WTC11 (cell line): ENCODE data around the gene TIE1. TPM values are rescaled to one million over a fixed set of nuclear protein-coding genes. Genes with fewer than 3 reads are reported as not detected.

Experiments
- ATAC-seq: fragments of 200-7000 bp; cut with Tn5 transposase; 2 replicates; pipeline ENCODE4 v1.10.0; 2021; ENCODE audit warnings: mild to moderate bottlenecking, moderate library complexity
- CTCF ChIA-PET: fragments of 300-600 bp; sonication (Branson Sonifier 250); formaldehyde crosslinking; loops from one replicate; lab custom pipeline; 2021; ENCODE audit warnings: antibody characterized with exemption; lab: Charles Lee
- POLR2A ChIA-PET: fragments of 350-600 bp; sonication (Branson Sonifier 250); formaldehyde crosslinking; loops from one replicate; lab custom pipeline; 2021; ENCODE audit warnings: antibody characterized with exemption; lab: Charles Lee
- DNase-seq: peaks from one replicate; pipeline ENCODE4 v3.0.0; 2021; ENCODE audit warnings: low spot score
- H3K27ac Mint-ChIP-seq: 2 replicates; pipeline ENCODE4 v1.8.0; 2021; ENCODE audit warnings: mixed read lengths
- H3K27me3 Mint-ChIP-seq: 2 replicates; pipeline ENCODE4 v1.8.0; 2021; ENCODE audit warnings: low read depth, mild to moderate bottlenecking, moderate library complexity, mixed read lengths
- H3K36me3 Mint-ChIP-seq: 2 replicates; pipeline ENCODE4 v1.8.0; 2021; ENCODE audit warnings: mixed read lengths
- H3K4me1 Mint-ChIP-seq: 2 replicates; pipeline ENCODE4 v1.8.0; 2022; ENCODE audit warnings: mixed read lengths
- H3K4me3 Mint-ChIP-seq: 2 replicates; pipeline ENCODE4 v1.8.0; 2021; ENCODE audit warnings: mild to moderate bottlenecking, moderate library complexity, mixed read lengths
- H3K9me3 Mint-ChIP-seq: 2 replicates; pipeline ENCODE4 v1.8.0; 2021; ENCODE audit warnings: mixed read lengths
- FOXP1 ChIP-seq: sonication (generic); formaldehyde crosslinking; IDR thresholded peaks from 2 replicates; pipeline ENCODE4 v1.8.0; 2022; ENCODE audit warnings: missing genetic modification reagents, mild to moderate bottlenecking, moderate library complexity, borderline replicate concordance
- SP1 ChIP-seq: sonication (generic); formaldehyde crosslinking; conservative IDR thresholded peaks from 2 replicates; pipeline ENCODE4 v1.8.1; 2022; ENCODE audit warnings: missing genetic modification reagents
- ZNF121 ChIP-seq: sonication (generic); formaldehyde crosslinking; IDR thresholded peaks from 2 replicates; pipeline ENCODE4 v1.8.0; 2023; ENCODE audit warnings: missing genetic modification reagents
- ZNF423 ChIP-seq: fragments of 250-450 bp; sonication (Bioruptor Pico); IDR thresholded peaks from 2 replicates; pipeline ENCODE4 v2.1.2; 2022; ENCODE audit warnings: mild to moderate bottlenecking, moderate library complexity
- ZNF671 ChIP-seq: fragments of 250-450 bp; sonication (Bioruptor Pico); IDR thresholded peaks from 2 replicates; pipeline ENCODE4 v1.8.0; 2021; ENCODE audit warnings: mild to moderate bottlenecking
- total RNA-seq: library from RNA; stranded (reverse); gene quantifications from 3 replicates; pipeline ENCODE4 v1.2.3, GENCODE V29; 2021
- TF ChIP-seq, protein P1 (sequence below): sonication (generic); formaldehyde crosslinking; IDR thresholded peaks from 2 replicates; pipeline ENCODE4 v1.8.0; 2022; ENCODE audit warnings: mild to moderate bottlenecking, missing genetic modification reagents
- TF ChIP-seq, protein P2 (sequence below): fragments of 250-450 bp; sonication (Bioruptor Pico); IDR thresholded peaks from 2 replicates; pipeline ENCODE4 v1.9.0; 2021; ENCODE audit warnings: mild to moderate bottlenecking
- TF ChIP-seq, protein P3 (sequence below): fragments of 250-450 bp; sonication (Bioruptor Pico); IDR thresholded peaks from 2 replicates; pipeline ENCODE4 v1.9.0; 2021; ENCODE audit warnings: mild to moderate bottlenecking
- TF ChIP-seq, protein P4 (sequence below): sonication (generic); formaldehyde crosslinking; conservative IDR thresholded peaks from 2 replicates; pipeline ENCODE4 v1.8.1; 2022; ENCODE audit warnings: mild to moderate bottlenecking, missing genetic modification reagents
- TF ChIP-seq, protein P5 (sequence below): fragments of 250-450 bp; sonication (Bioruptor Pico); conservative IDR thresholded peaks from 2 replicates; pipeline ENCODE4 v1.9.0; 2021; ENCODE audit warnings: mild to moderate bottlenecking
- TF ChIP-seq, protein P6 (sequence below): sonication (generic); formaldehyde crosslinking; conservative IDR thresholded peaks from 2 replicates; pipeline ENCODE4 v1.8.1; 2023; ENCODE audit warnings: mild to moderate bottlenecking, low read depth, missing genetic modification reagents, moderate library complexity
- TF ChIP-seq, protein P7 (sequence below): sonication (generic); formaldehyde crosslinking; IDR thresholded peaks from 2 replicates; pipeline ENCODE4 v1.8.0; 2022; ENCODE audit warnings: missing genetic modification reagents

Gene TIE1
- total RNA-seq, 1 experiment from 2014 or later, result 2.5 TPM

DNA sequence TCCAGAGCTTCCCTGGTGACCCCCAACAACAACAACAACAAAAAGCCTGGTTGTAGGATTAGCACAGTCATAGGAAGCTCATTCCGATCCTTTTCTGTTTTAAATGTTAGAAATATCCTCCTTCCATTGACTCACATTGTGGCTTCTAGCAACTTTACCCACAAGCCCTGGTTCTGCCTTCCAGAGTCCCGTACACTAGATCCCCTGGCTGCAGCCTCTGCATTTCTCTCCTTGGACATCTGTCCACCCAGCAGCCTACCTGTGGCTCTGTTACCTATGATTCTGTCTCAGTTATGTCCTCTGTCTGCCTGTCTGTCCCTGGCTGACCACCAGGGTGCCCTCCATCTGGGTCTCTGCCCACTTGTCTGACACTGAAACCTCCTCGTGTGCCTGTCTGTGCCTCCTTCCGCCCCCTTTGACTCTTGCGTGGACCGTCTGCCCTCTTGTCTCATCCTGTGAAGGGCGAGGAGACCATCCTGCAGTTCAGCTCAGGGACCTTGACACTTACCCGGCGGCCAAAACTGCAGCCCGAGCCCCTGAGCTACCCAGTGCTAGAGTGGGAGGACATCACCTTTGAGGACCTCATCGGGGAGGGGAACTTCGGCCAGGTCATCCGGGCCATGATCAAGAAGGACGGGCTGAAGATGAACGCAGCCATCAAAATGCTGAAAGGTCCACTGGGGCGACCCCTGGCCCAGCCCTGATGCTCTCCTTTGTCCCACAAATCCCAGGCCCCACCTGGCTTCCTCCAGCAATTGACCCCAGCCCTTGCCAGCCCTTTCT lies 16.1 kb downstream of the TIE1 start (continued):
- TF ChIP-seq, protein P1, sequence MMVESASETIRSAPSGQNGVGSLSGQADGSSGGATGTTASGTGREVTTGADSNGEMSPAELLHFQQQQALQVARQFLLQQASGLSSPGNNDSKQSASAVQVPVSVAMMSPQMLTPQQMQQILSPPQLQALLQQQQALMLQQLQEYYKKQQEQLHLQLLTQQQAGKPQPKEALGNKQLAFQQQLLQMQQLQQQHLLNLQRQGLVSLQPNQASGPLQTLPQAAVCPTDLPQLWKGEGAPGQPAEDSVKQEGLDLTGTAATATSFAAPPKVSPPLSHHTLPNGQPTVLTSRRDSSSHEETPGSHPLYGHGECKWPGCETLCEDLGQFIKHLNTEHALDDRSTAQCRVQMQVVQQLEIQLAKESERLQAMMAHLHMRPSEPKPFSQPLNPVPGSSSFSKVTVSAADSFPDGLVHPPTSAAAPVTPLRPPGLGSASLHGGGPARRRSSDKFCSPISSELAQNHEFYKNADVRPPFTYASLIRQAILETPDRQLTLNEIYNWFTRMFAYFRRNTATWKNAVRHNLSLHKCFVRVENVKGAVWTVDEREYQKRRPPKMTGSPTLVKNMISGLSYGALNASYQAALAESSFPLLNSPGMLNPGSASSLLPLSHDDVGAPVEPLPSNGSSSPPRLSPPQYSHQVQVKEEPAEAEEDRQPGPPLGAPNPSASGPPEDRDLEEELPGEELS, result no peak
- no peak for TF ChIP-seq ZNF671
- TF ChIP-seq, protein P2, sequence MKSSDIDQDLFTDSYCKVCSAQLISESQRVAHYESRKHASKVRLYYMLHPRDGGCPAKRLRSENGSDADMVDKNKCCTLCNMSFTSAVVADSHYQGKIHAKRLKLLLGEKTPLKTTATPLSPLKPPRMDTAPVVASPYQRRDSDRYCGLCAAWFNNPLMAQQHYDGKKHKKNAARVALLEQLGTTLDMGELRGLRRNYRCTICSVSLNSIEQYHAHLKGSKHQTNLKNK (CRISPR knock-in tag), result no peak
- TF ChIP-seq, protein P3, sequence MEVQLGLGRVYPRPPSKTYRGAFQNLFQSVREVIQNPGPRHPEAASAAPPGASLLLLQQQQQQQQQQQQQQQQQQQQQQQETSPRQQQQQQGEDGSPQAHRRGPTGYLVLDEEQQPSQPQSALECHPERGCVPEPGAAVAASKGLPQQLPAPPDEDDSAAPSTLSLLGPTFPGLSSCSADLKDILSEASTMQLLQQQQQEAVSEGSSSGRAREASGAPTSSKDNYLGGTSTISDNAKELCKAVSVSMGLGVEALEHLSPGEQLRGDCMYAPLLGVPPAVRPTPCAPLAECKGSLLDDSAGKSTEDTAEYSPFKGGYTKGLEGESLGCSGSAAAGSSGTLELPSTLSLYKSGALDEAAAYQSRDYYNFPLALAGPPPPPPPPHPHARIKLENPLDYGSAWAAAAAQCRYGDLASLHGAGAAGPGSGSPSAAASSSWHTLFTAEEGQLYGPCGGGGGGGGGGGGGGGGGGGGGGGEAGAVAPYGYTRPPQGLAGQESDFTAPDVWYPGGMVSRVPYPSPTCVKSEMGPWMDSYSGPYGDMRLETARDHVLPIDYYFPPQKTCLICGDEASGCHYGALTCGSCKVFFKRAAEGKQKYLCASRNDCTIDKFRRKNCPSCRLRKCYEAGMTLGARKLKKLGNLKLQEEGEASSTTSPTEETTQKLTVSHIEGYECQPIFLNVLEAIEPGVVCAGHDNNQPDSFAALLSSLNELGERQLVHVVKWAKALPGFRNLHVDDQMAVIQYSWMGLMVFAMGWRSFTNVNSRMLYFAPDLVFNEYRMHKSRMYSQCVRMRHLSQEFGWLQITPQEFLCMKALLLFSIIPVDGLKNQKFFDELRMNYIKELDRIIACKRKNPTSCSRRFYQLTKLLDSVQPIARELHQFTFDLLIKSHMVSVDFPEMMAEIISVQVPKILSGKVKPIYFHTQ, result no peak
- TF ChIP-seq, protein P4, sequence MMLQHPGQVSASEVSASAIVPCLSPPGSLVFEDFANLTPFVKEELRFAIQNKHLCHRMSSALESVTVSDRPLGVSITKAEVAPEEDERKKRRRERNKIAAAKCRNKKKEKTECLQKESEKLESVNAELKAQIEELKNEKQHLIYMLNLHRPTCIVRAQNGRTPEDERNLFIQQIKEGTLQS, result no peak
- TF ChIP-seq ZNF121 (CRISPR knock-in tag), result no peak
- no peak for TF ChIP-seq SP1 (CRISPR knock-in tag)
- TF ChIP-seq ZNF423, result no peak

DNA sequence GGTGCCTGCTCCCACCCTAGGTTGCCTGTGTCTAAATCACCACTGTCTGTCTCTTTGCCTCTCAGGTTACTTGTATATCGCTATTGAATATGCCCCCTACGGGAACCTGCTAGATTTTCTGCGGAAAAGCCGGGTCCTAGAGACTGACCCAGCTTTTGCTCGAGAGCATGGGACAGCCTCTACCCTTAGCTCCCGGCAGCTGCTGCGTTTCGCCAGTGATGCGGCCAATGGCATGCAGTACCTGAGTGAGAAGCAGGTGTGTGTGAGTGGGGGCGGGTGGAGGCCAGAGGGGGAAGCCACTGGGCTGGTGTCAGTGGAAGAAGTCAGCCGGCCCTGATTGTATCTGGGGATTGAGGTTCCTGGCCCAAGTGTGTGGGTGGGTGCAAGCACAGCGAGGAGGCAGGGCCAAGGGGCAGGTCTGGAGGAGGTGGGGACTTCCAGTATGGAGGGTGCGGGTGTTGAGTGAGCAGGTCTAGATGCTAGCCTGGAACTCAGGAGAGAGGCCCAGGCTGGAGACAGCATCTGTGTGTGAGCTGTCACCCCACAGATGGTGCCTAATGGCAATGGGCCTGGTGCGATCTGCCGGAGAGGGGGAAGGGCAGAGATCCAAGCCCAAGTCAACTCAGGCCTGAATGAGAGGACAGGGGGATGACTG lies 17.2 kb downstream of the TIE1 start:
- H3K36me3 Mint-ChIP-seq, result no peaks in the 10 kb centered on the region
- H3K4me1 Mint-ChIP-seq, result peaks cover 6% of the 10 kb centered on the region
- peak overlapping the region; percentile 50; the same call in 1 of the 2 replicates for H3K27ac Mint-ChIP-seq
- POLR2A ChIA-PET, result interaction anchor here (0.7 kb wide), 1 partner anchor 34 kb away, joined by 3 read pairs; no protein-coding TSS in a partner anchor
- no peak for DNase-seq
- TF ChIP-seq, protein P5, sequence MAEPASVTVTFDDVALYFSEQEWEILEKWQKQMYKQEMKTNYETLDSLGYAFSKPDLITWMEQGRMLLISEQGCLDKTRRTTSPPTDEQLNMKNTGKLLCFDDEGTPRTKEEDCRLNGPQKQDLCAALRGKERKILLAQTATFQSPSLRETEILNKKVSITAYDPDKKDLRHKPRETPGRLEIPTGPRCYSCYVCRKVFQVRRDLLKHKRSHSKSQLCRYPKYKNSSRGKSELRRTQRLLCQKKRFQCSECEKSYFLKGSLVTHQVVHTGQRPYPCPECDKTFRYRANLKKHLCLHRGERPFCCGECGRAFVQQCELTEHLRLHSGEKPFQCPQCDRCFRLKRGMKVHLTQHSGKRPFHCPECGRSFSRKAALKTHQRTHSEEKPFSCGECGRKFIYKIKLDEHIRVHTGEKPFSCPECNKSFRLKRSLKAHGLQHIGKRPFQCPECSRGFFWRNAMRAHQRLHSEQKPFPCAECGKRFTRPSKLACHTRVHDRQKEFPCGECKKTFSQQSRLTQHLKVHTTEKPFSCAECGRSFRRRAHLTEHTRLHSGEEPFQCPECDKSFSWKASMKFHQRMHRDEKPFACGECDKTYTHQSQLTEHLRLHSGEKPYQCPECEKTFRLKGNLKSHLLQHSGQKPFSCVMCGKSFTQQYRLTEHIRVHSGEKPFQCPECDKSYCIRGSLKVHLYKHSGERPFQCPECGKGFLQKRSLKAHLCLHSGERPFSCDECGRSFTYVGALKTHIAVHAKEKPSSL (CRISPR knock-in tag), result no peak
- TF ChIP-seq FOXP1, result no peak
- TF ChIP-seq, protein P6, sequence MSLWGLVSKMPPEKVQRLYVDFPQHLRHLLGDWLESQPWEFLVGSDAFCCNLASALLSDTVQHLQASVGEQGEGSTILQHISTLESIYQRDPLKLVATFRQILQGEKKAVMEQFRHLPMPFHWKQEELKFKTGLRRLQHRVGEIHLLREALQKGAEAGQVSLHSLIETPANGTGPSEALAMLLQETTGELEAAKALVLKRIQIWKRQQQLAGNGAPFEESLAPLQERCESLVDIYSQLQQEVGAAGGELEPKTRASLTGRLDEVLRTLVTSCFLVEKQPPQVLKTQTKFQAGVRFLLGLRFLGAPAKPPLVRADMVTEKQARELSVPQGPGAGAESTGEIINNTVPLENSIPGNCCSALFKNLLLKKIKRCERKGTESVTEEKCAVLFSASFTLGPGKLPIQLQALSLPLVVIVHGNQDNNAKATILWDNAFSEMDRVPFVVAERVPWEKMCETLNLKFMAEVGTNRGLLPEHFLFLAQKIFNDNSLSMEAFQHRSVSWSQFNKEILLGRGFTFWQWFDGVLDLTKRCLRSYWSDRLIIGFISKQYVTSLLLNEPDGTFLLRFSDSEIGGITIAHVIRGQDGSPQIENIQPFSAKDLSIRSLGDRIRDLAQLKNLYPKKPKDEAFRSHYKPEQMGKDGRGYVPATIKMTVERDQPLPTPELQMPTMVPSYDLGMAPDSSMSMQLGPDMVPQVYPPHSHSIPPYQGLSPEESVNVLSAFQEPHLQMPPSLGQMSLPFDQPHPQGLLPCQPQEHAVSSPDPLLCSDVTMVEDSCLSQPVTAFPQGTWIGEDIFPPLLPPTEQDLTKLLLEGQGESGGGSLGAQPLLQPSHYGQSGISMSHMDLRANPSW (CRISPR knock-in tag), result no peak
- TF ChIP-seq, protein P7, sequence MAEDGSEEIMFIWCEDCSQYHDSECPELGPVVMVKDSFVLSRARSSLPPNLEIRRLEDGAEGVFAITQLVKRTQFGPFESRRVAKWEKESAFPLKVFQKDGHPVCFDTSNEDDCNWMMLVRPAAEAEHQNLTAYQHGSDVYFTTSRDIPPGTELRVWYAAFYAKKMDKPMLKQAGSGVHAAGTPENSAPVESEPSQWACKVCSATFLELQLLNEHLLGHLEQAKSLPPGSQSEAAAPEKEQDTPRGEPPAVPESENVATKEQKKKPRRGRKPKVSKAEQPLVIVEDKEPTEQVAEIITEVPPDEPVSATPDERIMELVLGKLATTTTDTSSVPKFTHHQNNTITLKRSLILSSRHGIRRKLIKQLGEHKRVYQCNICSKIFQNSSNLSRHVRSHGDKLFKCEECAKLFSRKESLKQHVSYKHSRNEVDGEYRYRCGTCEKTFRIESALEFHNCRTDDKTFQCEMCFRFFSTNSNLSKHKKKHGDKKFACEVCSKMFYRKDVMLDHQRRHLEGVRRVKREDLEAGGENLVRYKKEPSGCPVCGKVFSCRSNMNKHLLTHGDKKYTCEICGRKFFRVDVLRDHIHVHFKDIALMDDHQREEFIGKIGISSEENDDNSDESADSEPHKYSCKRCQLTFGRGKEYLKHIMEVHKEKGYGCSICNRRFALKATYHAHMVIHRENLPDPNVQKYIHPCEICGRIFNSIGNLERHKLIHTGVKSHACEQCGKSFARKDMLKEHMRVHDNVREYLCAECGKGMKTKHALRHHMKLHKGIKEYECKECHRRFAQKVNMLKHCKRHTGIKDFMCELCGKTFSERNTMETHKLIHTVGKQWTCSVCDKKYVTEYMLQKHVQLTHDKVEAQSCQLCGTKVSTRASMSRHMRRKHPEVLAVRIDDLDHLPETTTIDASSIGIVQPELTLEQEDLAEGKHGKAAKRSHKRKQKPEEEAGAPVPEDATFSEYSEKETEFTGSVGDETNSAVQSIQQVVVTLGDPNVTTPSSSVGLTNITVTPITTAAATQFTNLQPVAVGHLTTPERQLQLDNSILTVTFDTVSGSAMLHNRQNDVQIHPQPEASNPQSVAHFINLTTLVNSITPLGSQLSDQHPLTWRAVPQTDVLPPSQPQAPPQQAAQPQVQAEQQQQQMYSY, result no peak
- CTCF ChIA-PET, result interaction anchor here (1.4 to 2.4 kb wide), 3 partner anchors 24 to 41 kb away, joined by 3 to 10 read pairs (median 6); partner anchors contain the start of genes C1orf210 and CDC20
- no peak overlapping the region for H3K4me3 Mint-ChIP-seq
- no peaks in the 10 kb centered on the region for H3K9me3 Mint-ChIP-seq
- ATAC-seq, result no peak
- H3K27me3 Mint-ChIP-seq, result no peaks in the 10 kb centered on the region
